PC-3 (cell line): Measurements from ENCODE around the gene TWSG1.

ENCODE experiments used
- EZH2 ChIP-seq: fragments of 300-600 bp; sonication (generic); IDR thresholded peaks from one replicate; pipeline ENCODE4 v1.6.1; 2017; ENCODE audit warnings: antibody characterized with exemption, mild to moderate bottlenecking, low read length; ENCODE audit not compliant: unreplicated experiment
- EZH2phosphoT487 ChIP-seq: fragments of 300-600 bp; sonication (generic); IDR thresholded peaks from 2 replicates; pipeline ENCODE4 v1.6.1; 2018; ENCODE audit warnings: mild to moderate bottlenecking, antibody characterized with exemption, low read length, borderline replicate concordance
- TF ChIP-seq, protein P1 (sequence below): fragments of 300-600 bp; sonication (generic); conservative IDR thresholded peaks from 2 replicates; pipeline ENCODE4 v1.5.1; 2017; ENCODE audit warnings: antibody characterized with exemption, low read depth, mild to moderate bottlenecking, low read length

GRCh38 chr18:9354256-9354655, 19.7 kb downstream of the TWSG1 start:
- TF ChIP-seq, protein P1, sequence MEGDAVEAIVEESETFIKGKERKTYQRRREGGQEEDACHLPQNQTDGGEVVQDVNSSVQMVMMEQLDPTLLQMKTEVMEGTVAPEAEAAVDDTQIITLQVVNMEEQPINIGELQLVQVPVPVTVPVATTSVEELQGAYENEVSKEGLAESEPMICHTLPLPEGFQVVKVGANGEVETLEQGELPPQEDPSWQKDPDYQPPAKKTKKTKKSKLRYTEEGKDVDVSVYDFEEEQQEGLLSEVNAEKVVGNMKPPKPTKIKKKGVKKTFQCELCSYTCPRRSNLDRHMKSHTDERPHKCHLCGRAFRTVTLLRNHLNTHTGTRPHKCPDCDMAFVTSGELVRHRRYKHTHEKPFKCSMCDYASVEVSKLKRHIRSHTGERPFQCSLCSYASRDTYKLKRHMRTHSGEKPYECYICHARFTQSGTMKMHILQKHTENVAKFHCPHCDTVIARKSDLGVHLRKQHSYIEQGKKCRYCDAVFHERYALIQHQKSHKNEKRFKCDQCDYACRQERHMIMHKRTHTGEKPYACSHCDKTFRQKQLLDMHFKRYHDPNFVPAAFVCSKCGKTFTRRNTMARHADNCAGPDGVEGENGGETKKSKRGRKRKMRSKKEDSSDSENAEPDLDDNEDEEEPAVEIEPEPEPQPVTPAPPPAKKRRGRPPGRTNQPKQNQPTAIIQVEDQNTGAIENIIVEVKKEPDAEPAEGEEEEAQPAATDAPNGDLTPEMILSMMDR = no peak
- TF ChIP-seq EZH2 = no peak
- TF ChIP-seq EZH2phosphoT487 = no peak
